CD14-positive monocyte (primary cell): ENCODE data around the gene CAMKK1. TPM values are rescaled to one million over a fixed set of nuclear protein-coding genes. Genes with fewer than 3 reads are reported as not detected.

Source experiments
- DNase-seq, 3 donors: peaks; one replicate each; pipeline ENCODE4 v3.0.0-alpha.2; 2011 to 2022
- H2AFZ ChIP-seq: 2 replicates; pipeline ENCODE4 v1.6.0; 2012; ENCODE audit warnings: mild to moderate bottlenecking, low read depth, low read length, inconsistent platforms; ENCODE audit not compliant: insufficient read depth, poor library complexity, severe bottlenecking
- H3K27ac ChIP-seq, 2 donors: 1 replicate in 1 of 2; 2 replicates in 1 of 2; pipeline ENCODE4 v1.5.1; 2012 to 2013; ENCODE audit warnings: low read length in 2 of 2, control low read depth in 1 of 2, inconsistent platforms in 1 of 2, low read depth in 1 of 2, mild to moderate bottlenecking in 1 of 2
- H3K27me3 ChIP-seq, 2 donors: one replicate each; pipeline versions ENCODE4 v1.6.0 to v1.6.1; 2011 to 2013; ENCODE audit warnings: low read length in 2 of 2; ENCODE audit not compliant: control insufficient read depth in 2 of 2, insufficient read depth in 2 of 2
- H3K36me3 ChIP-seq, 2 donors: replicated peaks in 1 of 2; 1 replicate in 1 of 2; 2 replicates in 1 of 2; pipeline versions ENCODE4 v1.5.1 to v1.6.1; 2012 to 2013; ENCODE audit warnings: low read length in 2 of 2, control low read depth in 1 of 2, inconsistent platforms in 1 of 2, mild to moderate bottlenecking in 1 of 2; ENCODE audit not compliant: insufficient read depth in 2 of 2, control insufficient read depth in 1 of 2
- H3K4me1 ChIP-seq, 2 donors: 1 replicate in 1 of 2; 2 replicates in 1 of 2; pipeline versions ENCODE4 v1.5.1 to v1.6.1; 2012 to 2013; ENCODE audit warnings: low read length in 2 of 2, control low read depth in 1 of 2, inconsistent platforms in 1 of 2, mild to moderate bottlenecking in 1 of 2, moderate library complexity in 1 of 2; ENCODE audit not compliant: insufficient read depth in 2 of 2, control insufficient read depth in 1 of 2
- H3K4me2 ChIP-seq: replicated peaks from 2 replicates; pipeline ENCODE3; 2012; ENCODE audit warnings: low read length, moderate library complexity, mild to moderate bottlenecking; ENCODE audit not compliant: poor library complexity, severe bottlenecking; ENCODE audit errors: extremely low read depth
- H3K4me3 ChIP-seq, 3 experiments: fragments of 200-600 bp in 1 of 3; sonication (generic) in 1 of 3; replicated peaks in 1 of 3; 1 replicate in 2 of 3; 2 replicates in 1 of 3; pipeline ENCODE4 v1.5.1; 2011 to 2013; ENCODE audit warnings: low read length in 3 of 3, mild to moderate bottlenecking in 3 of 3, control low read depth in 2 of 3, low read depth in 2 of 3, inconsistent platforms in 1 of 3, moderate library complexity in 1 of 3
- H3K79me2 ChIP-seq: 2 replicates; pipeline ENCODE4 v1.6.0; 2012; ENCODE audit warnings: mild to moderate bottlenecking, control low read depth, inconsistent platforms, low read length, moderate library complexity; ENCODE audit not compliant: insufficient read depth
- H3K9ac ChIP-seq: 2 replicates; pipeline ENCODE4 v1.6.0; 2017; ENCODE audit warnings: low read length, mild to moderate bottlenecking; ENCODE audit not compliant: insufficient read depth, poor library complexity, severe bottlenecking
- H3K9me3 ChIP-seq, 2 donors: replicated peaks in 1 of 2; 1 replicate in 1 of 2; 2 replicates in 1 of 2; pipeline versions ENCODE4 v1.5.1 to v1.6.1; 2012 to 2013; ENCODE audit warnings: low read length in 2 of 2, control low read depth in 1 of 2; ENCODE audit not compliant: control insufficient read depth in 1 of 2, insufficient read depth in 1 of 2
- H4K20me1 ChIP-seq: 2 replicates; pipeline ENCODE4 v1.6.0; 2012; ENCODE audit warnings: mild to moderate bottlenecking, low read length, control low read depth, moderate library complexity; ENCODE audit not compliant: insufficient read depth
- H3K27ac Mint-ChIP-seq, 7 donors: one replicate each; pipeline ENCODE4 v1.8.0; 2020; ENCODE audit warnings: mild to moderate bottlenecking in 7 of 7, mixed read lengths in 7 of 7, moderate library complexity in 6 of 7, inconsistent platforms in 2 of 7
- H3K27me3 Mint-ChIP-seq, 3 donors: one replicate each; pipeline ENCODE4 v1.8.0; 2021 to 2022; ENCODE audit warnings: low read depth in 3 of 3, mild to moderate bottlenecking in 3 of 3, mixed read lengths in 3 of 3, moderate library complexity in 3 of 3, inconsistent platforms in 1 of 3
- H3K36me3 Mint-ChIP-seq, 2 donors: one replicate each; pipeline ENCODE4 v1.8.0; 2020; ENCODE audit warnings: mixed read lengths in 2 of 2, inconsistent platforms in 1 of 2, mild to moderate bottlenecking in 1 of 2
- H3K4me1 Mint-ChIP-seq: one replicate; pipeline ENCODE4 v1.8.0; 2020; ENCODE audit warnings: mild to moderate bottlenecking, mixed read lengths
- H3K4me3 Mint-ChIP-seq, 2 donors: one replicate each; pipeline ENCODE4 v1.8.0; 2020; ENCODE audit warnings: mild to moderate bottlenecking in 2 of 2, mixed read lengths in 2 of 2, moderate library complexity in 1 of 2
- H3K9me3 Mint-ChIP-seq, 7 donors: one replicate each; pipeline ENCODE4 v1.8.0; 2020 to 2022; ENCODE audit warnings: mixed read lengths in 7 of 7, mild to moderate bottlenecking in 6 of 7, moderate library complexity in 6 of 7, inconsistent platforms in 2 of 7
- WGBS: methylation state at CpG from one replicate; pipeline ENCODE4 v1.1.5; 2013; ENCODE audit warnings: missing lambda C conversion rate; ENCODE audit not compliant: insufficient coverage; 5-methylcytosine and 5-hydroxymethylcytosine counted together
- intact Hi-C, 2 donors: fragments of 100-400 bp; cut with micrococcal nuclease; formaldehyde crosslinking; loops; one replicate each; pipeline versions ENCODE4 v1.15.0 to v1.15.1; 2023
- polyA plus RNA-seq, 3 donors: library from polyadenylated mRNA; depleted of rRNA in 1 of 3; unstranded in 2 of 3; stranded (reverse) in 1 of 3; fragments of 300-500 nt in 2 of 3; fragments of >200 nt in 1 of 3; fragmentation: Illumina TruSeq in 2 of 3; gene quantifications; 1 replicate in 2 of 3; 2 replicates in 1 of 3; pipeline ENCODE4 v1.2.3, GENCODE V29; 2012 to 2021
- TF ChIP-seq, protein P1 (sequence below): fragments of 200-600 bp; IDR thresholded peaks from one replicate; pipeline ENCODE4 v1.8.0; 2022; ENCODE audit warnings: antibody characterized with exemption, mild to moderate bottlenecking

The CAMKK1 gene
- polyA plus RNA-seq, 3 donors: 0.74 to 24.1 (median 1.5) TPM

DNA sequence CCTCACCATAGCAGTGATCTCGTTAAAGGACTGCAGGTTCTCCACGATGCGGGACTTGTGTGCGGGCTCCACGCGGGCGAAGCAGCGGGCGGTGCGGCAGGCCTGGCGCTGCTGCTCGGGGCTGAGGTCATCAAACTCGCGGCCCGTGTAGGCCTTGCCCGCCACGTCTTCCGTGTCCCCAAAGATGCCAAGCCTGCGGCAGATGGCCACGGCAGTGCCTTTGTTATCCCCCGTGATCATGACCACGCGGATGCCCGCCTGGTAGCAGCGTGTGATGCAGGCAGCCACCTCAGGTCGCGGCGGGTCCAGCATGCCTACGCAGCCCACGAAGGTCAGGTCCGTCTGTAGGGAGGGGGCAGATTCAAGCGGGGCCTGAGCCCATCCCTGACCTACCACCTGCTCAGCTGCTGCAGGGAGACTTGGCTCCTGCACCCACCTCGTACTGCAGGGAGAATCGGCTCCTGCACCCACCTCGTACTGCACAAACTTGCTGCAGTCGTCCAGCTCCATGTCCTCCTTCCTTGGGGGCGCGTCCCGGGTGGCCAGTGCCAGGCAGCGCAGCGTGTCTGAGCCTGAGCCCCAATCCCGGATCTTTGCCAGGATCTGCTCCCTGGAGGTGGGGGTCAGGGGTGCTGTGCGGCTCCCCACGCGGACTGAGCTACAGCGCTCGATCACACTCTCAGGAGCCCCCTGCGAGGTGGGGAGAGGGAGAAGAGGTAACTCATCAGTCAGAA, 48.3 kb upstream of the CAMKK1 start:
- H3K9ac ChIP-seq: no peak overlapping the region
- peaks cover 0 to 2% (median 0%) of the 10 kb centered on the region in 7 donors for H3K9me3 Mint-ChIP-seq
- no peaks in the 10 kb centered on the region for H3K79me2 ChIP-seq
- no peak overlapping the region for H3K27ac ChIP-seq
- H3K9me3 ChIP-seq: no peaks in the 10 kb centered on the region
- no peaks in the 10 kb centered on the region for H4K20me1 ChIP-seq
- no peak overlapping the region for H2AFZ ChIP-seq
- intact Hi-C loops: no loop called here
- DNase-seq: no peak
- H3K4me3 Mint-ChIP-seq: no peak overlapping the region
- peaks cover 73 to 93% of the 10 kb centered on the region in 2 donors for H3K36me3 ChIP-seq
- TF ChIP-seq, protein P1, sequence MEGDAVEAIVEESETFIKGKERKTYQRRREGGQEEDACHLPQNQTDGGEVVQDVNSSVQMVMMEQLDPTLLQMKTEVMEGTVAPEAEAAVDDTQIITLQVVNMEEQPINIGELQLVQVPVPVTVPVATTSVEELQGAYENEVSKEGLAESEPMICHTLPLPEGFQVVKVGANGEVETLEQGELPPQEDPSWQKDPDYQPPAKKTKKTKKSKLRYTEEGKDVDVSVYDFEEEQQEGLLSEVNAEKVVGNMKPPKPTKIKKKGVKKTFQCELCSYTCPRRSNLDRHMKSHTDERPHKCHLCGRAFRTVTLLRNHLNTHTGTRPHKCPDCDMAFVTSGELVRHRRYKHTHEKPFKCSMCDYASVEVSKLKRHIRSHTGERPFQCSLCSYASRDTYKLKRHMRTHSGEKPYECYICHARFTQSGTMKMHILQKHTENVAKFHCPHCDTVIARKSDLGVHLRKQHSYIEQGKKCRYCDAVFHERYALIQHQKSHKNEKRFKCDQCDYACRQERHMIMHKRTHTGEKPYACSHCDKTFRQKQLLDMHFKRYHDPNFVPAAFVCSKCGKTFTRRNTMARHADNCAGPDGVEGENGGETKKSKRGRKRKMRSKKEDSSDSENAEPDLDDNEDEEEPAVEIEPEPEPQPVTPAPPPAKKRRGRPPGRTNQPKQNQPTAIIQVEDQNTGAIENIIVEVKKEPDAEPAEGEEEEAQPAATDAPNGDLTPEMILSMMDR: no peak
- H3K27me3 Mint-ChIP-seq: peaks cover 0 to 2% (median 0%) of the 10 kb centered on the region in 3 donors
- H3K27ac Mint-ChIP-seq: peak overlapping the region in 3 of 7 donors; percentile 21 to 66 (median 37)
- no peaks in the 10 kb centered on the region for H3K4me1 ChIP-seq
- 99% methylated on average over 37 of the region's 48 CpGs for WGBS
- no peak overlapping the region for H3K4me2 ChIP-seq
- H3K4me1 Mint-ChIP-seq: no peaks in the 10 kb centered on the region
- H3K36me3 Mint-ChIP-seq: peaks cover 70 to 94% of the 10 kb centered on the region in 2 donors
- no peaks in the 10 kb centered on the region for H3K27me3 ChIP-seq
- no peak overlapping the region for H3K4me3 ChIP-seq

DNA sequence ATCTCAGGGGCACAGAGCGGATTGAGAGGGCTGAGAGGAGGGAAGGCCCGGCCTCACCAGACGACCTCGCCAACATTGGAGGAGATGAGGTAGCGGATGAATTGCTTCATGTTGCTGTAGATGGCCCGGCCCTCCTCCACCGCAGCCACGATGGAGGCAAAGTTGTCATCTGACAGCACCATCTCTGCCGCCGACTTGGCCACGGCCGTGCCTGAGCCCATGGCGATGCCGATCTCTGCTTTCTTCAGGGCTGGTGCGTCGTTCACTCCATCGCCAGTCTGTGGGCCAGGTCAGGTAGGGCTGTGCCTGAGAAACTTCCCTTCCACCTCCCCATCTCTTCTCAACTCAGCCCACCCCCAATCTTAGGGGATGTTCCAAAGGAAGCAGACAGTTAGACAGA, 44.5 kb upstream of the CAMKK1 start:
- WGBS: 95% methylated on average over 17 of the region's 17 CpGs
- no peaks in the 10 kb centered on the region for H3K9me3 ChIP-seq
- intact Hi-C loops: no loop called here
- Mint-ChIP-seq H3K4me3 (no peak overlapping the region), H3K4me1 (no peaks in the 10 kb centered on the region), H3K36me3 (peaks cover 66 to 99% of the 10 kb centered on the region in 2 donors), H3K27ac (peak overlapping the region in 3 of 7 donors; percentile 0 to 87 (median 37)), H3K27me3 (no peaks in the 10 kb centered on the region), H3K9me3 (peaks cover 0 to 2% (median 0%) of the 10 kb centered on the region in 7 donors)
- TF ChIP-seq, protein P1: no peak
- no peak overlapping the region for H3K27ac ChIP-seq
- DNase-seq: no peak
- no peak overlapping the region for H3K4me2 ChIP-seq
- no peak overlapping the region for H3K4me3 ChIP-seq
- no peak overlapping the region for H2AFZ ChIP-seq
- no peak overlapping the region for H3K9ac ChIP-seq
- H3K79me2 ChIP-seq: no peaks in the 10 kb centered on the region
- no peaks in the 10 kb centered on the region for H3K27me3 ChIP-seq
- H4K20me1 ChIP-seq: no peaks in the 10 kb centered on the region
- peaks cover 58 to 87% of the 10 kb centered on the region in 2 donors for H3K36me3 ChIP-seq
- H3K4me1 ChIP-seq: no peaks in the 10 kb centered on the region
